Fibroblast of pulmonary artery (primary cell): ENCODE data around the gene IMPG1.

ENCODE experiments used
- DNase-seq: peaks from one replicate; pipeline ENCODE4 v3.0.0-alpha.2; 2010; ENCODE audit warnings: low read depth
- H3K4me3 ChIP-seq: replicated peaks from 2 replicates; pipeline ENCODE4 v1.5.1; 2011; ENCODE audit warnings: low read depth, mild to moderate bottlenecking, control low read depth, low read length, moderate library complexity
- TF ChIP-seq, protein P1 (sequence below): IDR thresholded peaks from 2 replicates; pipeline ENCODE4 v1.5.1; 2011; ENCODE audit warnings: mild to moderate bottlenecking, control low read depth, low read length, inconsistent platforms; ENCODE audit errors: missing control alignments

IMPG1 gene

DNA sequence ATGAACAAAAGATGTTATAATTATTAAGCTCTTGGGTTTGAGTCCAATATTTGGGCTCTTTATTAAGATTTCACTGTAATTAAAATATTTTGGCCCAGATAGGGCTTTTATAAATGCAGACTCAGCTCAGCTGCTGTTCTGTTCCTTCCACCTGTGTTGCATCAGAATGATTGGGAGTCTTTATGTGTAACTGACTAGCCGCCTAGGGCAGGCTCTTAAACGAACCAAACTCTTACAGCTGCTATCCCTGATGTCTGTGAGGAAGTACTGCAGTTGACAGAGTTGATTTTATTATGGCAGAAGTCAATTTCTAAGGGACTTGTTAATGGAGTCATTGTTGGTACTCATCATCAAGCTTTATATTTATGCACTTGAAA is 178.7 kb downstream of the IMPG1 start:
- DNase-seq = no peak
- H3K4me3 ChIP-seq = no peak overlapping the region
- TF ChIP-seq, protein P1, sequence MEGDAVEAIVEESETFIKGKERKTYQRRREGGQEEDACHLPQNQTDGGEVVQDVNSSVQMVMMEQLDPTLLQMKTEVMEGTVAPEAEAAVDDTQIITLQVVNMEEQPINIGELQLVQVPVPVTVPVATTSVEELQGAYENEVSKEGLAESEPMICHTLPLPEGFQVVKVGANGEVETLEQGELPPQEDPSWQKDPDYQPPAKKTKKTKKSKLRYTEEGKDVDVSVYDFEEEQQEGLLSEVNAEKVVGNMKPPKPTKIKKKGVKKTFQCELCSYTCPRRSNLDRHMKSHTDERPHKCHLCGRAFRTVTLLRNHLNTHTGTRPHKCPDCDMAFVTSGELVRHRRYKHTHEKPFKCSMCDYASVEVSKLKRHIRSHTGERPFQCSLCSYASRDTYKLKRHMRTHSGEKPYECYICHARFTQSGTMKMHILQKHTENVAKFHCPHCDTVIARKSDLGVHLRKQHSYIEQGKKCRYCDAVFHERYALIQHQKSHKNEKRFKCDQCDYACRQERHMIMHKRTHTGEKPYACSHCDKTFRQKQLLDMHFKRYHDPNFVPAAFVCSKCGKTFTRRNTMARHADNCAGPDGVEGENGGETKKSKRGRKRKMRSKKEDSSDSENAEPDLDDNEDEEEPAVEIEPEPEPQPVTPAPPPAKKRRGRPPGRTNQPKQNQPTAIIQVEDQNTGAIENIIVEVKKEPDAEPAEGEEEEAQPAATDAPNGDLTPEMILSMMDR = no peak

DNA sequence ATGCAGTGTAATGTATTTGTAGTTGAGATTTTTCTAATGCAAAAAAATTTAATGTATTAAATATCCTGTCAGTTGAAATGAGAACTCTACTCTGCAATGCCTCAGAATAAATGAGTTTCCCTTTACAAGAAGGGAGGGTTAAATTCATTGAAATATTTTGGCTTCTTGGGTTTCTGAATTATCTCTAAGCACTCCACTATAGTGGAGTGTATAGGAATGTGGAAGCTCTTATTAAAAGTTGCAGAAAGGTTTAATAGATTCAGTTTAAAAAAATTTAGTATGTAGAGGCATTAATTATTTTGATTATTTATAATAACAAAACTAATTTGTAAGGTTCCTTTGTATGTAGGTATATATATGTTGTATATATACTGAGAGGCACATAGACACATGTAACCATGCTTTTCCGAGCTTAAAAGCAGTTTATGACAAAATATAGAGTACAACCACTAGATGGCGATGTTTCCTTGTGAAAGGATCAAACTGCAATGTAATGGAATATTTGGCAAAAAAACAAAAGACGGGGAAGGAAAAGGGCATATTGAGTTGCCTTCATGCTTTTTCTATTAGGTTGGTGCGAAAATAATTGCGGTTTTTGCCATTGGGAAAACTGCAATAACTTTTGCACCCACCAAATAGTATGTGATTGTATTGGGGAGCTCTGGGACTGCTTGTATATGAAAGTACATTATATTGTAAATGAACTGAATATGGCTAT is 179.2 kb downstream of the IMPG1 start:
- TF ChIP-seq, protein P1 = peak; percentile 61
- no peak overlapping the region for H3K4me3 ChIP-seq
- peak; percentile 90 for DNase-seq

DNA sequence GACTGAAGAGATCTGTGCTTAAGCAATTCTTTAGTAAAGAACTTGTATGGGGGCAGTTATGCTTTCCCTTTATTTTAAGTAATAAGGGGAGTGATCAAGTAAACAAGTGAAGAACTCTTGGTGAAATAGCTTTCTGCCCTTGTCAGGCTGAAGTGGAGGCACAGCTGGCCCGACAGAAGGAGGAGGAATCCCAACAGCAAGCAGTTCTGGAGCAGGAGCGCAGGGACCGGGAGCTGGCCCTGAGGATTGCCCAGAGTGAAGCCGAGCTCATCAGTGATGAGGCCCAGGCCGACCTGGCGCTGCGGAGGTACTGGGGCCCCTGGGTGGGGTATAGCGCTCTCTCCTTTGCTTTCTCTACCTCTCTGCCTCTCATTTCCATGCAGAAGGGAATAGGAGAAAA is 180.1 kb downstream of the IMPG1 start:
- TF ChIP-seq, protein P1 = no peak
- H3K4me3 ChIP-seq = no peak overlapping the region
- DNase-seq = no peak

DNA sequence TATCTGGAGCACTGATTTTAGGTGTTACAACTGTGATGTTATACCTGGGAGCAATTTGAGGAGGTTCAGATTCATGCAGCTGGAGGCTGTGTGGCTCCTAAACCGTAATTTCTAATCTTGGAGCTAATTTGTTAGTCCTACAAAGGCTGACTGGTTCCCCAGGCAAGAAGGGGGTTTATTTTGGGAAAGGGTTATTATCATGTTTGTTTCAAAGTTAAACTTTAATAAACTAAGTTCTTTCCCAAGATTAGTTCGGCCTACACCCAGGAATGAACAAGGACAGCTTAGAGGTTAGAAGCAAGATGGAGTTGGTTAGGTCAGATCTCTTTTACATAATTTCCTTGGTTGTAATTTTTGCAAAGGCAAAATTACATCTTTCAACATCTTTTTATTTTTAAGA is 187.6 kb downstream of the IMPG1 start:
- TF ChIP-seq, protein P1 = no peak
- no peak overlapping the region for H3K4me3 ChIP-seq
- no peak for DNase-seq

DNA sequence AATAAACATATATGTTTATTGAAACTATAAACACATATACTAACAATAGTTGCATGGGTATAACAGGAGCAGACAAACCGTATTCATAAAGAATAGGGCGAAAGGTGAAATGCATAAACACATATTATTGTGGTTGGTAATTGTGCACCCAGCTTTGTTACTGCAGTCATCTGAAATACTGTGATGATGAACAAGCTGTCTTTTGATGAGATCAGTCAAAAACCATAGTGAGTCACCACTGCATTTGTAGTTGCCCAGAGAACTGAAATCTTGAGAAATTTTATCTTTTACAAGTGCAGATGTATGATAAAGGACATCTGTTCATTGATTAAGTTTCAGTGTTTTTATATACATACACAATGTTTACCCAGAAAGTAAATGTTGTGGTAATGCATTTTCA is 189.7 kb downstream of the IMPG1 start:
- TF ChIP-seq, protein P1 = no peak
- H3K4me3 ChIP-seq = no peak overlapping the region
- peak; percentile 55 for DNase-seq

DNA sequence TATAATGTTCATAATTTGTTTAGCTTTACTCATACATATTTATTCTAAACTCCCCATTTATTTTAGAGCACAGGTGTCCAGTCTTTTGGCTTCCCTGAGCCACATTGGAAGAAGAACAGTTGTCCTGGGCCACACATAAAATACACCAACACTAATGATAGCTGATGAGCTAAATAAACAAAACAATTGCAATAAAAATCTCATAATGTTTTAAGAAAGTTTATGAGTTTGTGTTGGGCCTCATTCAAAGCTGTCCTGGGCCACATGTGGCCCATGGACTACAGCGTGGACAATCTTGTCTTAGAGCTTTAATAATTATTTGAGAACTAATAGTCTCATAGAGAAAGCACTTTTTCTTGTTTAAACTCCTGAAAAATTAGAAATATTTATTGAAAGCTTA is 192.2 kb downstream of the IMPG1 start:
- no peak overlapping the region for H3K4me3 ChIP-seq
- TF ChIP-seq, protein P1 = no peak
- no peak for DNase-seq

DNA sequence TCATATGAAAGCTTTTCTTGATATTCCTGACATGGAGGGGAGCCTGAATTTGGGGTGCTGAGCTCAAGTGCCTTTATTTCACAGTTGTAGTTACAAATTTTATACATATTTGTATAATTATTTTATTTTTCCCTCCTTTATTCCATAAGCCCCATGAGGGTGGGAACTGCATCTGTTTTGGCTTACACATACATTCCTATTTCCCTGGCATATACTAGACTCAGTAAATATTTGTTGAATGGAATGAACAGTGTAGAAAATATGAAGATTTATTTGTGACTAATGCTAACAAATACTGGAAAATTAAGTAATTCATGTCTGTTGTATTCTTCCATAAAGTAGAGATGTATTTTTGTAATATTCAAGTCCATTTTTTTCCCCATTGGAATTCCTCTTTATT is 196.3 kb downstream of the IMPG1 start:
- no peak overlapping the region for H3K4me3 ChIP-seq
- TF ChIP-seq, protein P1 = no peak
- no peak for DNase-seq
